HL-60/S4 (cell line): ENCODE results near the gene TAP2.

Source experiments
- in situ Hi-C: fragments of 300-500 bp; cut with MboI; formaldehyde crosslinking; loops from 2 replicates; pipeline ENCODE4 v1.14.3; 2022; ENCODE audit warnings: low sequenced_read_pairs

Gene TAP2

DNA sequence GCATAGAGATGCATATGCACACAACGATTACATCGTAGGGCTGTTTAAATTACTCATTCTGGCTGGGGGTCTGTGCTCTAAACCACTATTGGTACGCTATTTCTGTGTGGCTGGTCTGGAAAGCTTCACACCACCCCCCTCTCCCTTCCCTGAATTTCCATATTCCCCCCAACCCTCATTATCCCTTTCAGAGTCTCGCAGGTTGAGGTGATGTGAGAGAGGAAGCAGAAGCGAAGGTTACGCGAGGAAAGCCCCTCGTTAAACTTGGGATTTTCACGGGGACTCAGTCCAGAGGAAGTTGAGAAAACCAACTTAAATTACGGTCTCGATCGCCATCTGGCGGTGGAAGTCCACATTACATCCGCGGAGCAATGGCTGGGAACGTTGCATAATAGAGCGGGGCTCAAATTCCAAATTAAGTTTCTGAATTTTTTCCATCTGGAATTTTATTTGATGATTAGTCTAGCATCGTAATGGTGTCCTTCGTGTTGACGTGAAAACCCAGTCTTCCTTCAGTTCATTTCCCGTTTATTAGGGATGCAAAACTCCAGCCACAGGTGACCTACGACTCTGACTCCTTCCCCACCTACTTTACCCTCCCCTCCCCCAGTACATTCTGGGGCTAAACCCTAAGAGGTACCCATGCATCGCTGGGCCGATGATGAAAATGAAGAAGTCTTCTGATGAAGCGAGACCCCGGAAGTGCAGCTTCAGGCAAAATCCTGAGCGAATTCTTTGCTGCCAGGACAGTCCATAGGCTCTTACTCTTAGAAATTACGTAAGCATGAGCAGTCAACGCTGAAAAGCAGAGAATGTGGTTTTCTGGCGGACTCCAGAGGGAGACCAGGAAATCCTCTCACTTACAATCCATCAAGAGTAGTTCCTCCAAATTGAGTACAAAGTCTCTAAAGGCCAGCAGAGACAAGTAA, 41.4 kb downstream of the TAP2 start:
- in situ Hi-C loops: loop anchor here (10.0 to 25.0 kb wide), 2 partner anchors 372 to 710 kb away; no protein-coding TSS in a partner anchor

- in situ Hi-C loops: loop anchor here (10.0 to 25.0 kb wide), 2 partner anchors 370 to 707 kb away; no protein-coding TSS in a partner anchor
Observed at GRCh38 chr6:32794510-32794909, 44.0 kb downstream of the TAP2 start.

- in situ Hi-C loops: loop anchor here (10.0 to 25.0 kb wide), 2 partner anchors 368 to 706 kb away; no protein-coding TSS in a partner anchor
Observed at GRCh38 chr6:32792901-32793435, 45.6 kb downstream of the TAP2 start.

DNA sequence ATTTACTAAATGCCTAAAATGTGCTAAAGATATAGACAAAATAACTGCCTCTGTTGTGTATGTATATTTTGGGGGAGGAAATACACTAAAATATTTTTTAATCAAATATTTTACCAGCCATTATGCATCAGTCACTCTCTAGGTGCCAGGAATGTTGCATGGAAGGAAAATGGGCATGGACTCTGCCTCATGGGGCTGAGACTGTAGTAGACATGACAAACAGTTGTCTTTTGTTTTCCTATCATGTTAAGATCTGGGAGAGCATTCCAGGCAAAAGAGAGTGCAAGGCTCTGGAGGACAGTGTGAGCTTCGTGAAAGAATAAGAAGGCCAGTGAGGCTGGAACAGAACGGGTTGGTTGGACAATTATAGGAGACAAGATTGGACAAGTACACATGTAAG, 48.2 kb downstream of the TAP2 start:
- in situ Hi-C loops: loop anchor here (10.0 to 25.0 kb wide), 2 partner anchors 366 to 703 kb away; no protein-coding TSS in a partner anchor
